ENCODE data around the gene MT1E. TPM values are rescaled to one million over a fixed set of nuclear protein-coding genes. Genes with fewer than 3 reads are reported as not detected.
A peak's percentile ranks its signal among the peaks of the same experiment; 100 is the strongest.

The MT1E gene
- total and polyA plus RNA-seq, 2 of the 8 experiments (the other 6 are each of a cell fraction or from before 2014, with no cell fraction given): 7.9 to 117 TPM

DNA sequence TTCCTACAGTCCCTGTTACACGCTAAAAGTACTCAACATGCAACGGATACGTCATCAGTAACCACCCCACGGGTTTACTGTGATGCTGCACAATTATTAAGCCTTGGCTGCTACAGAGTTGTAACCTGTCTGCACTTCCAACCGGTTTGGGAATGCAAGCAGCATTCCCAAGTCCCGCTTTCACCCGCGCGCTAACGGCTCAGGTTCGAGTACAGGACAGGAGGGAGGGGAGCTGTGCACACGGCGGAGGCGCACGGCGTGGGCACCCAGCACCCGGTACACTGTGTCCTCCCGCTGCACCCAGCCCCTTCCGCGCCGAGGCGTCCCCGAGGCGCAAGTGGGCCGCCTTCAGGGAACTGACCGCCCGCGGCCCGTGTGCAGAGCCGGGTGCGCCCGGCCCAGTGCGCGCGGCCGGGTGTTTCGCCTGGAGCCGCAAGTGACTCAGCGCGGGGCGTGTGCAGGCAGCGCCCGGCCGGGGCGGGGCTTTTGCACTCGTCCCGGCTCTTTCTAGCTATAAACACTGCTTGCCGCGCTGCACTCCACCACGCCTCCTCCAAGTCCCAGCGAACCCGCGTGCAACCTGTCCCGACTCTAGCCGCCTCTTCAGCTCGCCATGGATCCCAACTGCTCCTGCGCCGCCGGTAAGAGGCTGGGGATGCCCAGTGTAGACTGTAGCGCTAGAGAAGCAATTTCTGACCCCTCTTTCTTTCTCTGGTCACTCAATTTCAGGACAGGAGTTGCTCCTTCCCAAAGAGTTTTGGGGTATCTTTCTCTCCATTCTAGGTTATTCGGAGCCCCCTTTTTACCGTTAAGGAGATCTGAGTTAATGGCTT, 17.3 kb upstream of the MT1E start, which contains the start of gene MT2A (continued):
- TF ChIP-seq CHD7 (IDR thresholded peaks at IDR 0.05; ENCODE audit: insufficient replicate concordance, low read length): no peak
- no peak for TF ChIP-seq EZH2 (IDR thresholded peaks at IDR 0.05; ENCODE audit: low read depth, low read length, severe bottlenecking)
- TF ChIP-seq, protein P1, sequence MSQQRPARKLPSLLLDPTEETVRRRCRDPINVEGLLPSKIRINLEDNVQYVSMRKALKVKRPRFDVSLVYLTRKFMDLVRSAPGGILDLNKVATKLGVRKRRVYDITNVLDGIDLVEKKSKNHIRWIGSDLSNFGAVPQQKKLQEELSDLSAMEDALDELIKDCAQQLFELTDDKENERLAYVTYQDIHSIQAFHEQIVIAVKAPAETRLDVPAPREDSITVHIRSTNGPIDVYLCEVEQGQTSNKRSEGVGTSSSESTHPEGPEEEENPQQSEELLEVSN (IDR thresholded peaks at IDR 0.05): 0 out of 2 replicates have a peak, but pooled peaks have one; percentile 61
- TF ChIP-seq KDM1A (IDR thresholded peaks at IDR 0.05; ENCODE audit: borderline replicate concordance, low read length): peak; percentile 86; the same call in 1 of the 2 replicates
- peak; percentile 4; the same call in 1 of the 2 replicates for TF ChIP-seq SUZ12 (IDR thresholded peaks at IDR 0.05; ENCODE audit: low read length)
- 0 out of 2 replicates have a peak, but pooled peaks have one; percentile 3 for TF ChIP-seq BACH1 (IDR thresholded peaks at IDR 0.05; ENCODE audit: low read length)
- TF ChIP-seq TBP (IDR thresholded peaks at IDR 0.05; ENCODE audit: low read depth, low read length): peak; percentile 30; the same call in 1 of the 2 replicates
